Measurements from ENCODE around the gene FREM2. TPM values are rescaled to one million over a fixed set of nuclear protein-coding genes. Genes with fewer than 3 reads are reported as not detected.
A peak's percentile ranks its signal among the peaks of the same experiment; 100 is the strongest.

The FREM2 gene
- total and polyA plus RNA-seq, 2 of the 13 experiments (the other 11 are each of a cell fraction or from before 2014, with no cell fraction given) = not detected

DNA sequence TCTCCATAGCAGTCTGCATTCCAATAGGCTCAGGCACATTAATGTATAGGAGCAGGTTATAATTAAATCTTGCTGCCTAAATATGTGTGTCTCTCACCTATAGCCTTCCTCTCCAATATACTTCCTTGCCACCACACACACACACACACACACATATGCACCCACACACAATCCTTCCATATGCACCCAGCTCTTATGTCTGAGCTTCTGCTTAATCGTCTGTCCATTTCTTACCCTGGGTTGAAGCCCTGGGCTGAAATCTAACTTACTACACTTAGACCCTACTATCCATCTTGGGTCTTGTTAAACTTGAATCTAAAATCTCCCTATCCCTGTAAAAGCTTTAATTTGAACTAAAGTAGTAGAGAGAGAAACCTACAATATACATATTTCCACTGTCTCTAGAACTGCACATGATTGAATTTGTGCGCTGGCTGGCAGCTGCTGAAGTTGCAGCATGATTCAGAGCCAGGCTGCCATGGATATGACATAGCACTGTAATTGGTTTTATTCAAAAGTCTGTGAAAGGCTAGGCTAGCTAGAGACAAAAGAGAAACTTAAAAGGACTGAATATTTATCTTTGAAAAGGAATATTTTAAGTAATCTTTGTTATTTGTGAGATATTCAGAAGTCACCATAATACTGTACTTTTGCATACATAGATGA lies 25.7 kb upstream of the FREM2 start (continued):
- TF ChIP-seq MED8 (CRISPR knock-in tag; IDR thresholded peaks at IDR 0.05; ENCODE audit: insufficient replicate concordance) (no peak), ZSCAN20 (CRISPR knock-in tag; IDR thresholded peaks at IDR 0.05; ENCODE audit: borderline replicate concordance) (no peak), ZNF235 (CRISPR knock-in tag; IDR thresholded peaks at IDR 0.05; ENCODE audit: borderline replicate concordance) (no peak)

DNA sequence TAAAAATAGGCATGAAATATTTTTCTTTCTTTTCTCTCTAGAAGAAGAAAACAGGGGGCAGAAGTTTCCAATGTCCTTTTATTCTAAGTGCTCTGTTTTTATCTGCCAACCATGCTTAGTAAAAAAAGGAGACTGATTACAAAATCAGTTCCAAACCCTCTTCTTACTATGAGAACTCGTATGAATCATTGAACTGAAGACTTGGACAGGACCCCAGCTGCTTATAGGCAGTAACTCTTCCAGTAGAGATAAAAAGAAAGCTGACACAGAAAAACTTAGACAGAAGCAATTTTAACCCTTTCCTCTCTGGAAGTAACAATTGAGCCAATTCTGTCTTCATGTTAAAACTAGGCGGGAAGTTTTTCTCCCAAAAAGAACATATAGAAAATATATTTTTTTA lies 24.5 kb upstream of the FREM2 start:
- Histone ChIP-seq H3K9me3 (ENCODE audit: low read length) (no peaks in the 10 kb centered on the region), H3K4me1 (ENCODE audit: insufficient read depth, low read length) (no peaks in the 10 kb centered on the region), H3K27ac (ENCODE audit: extremely low read length, insufficient read depth, low read length) (no peak overlapping the region), H3K79me2 (ENCODE audit: insufficient read depth, low read length) (no peaks in the 10 kb centered on the region), H3K27me3 (ENCODE audit: control insufficient read depth in 1 of 2, insufficient read depth in 2 of 2, low read length in 2 of 2) (no peaks in the 10 kb centered on the region; a peak in 1 of 5 replicates), H4K20me1 (ENCODE audit: insufficient read depth, low read length) (no peaks in the 10 kb centered on the region), H2AFZ (ENCODE audit: low read length) (no peak overlapping the region), H3K4me3 (replicated peaks in 1 of 3; ENCODE audit: insufficient read depth in 1 of 3, low read depth in 2 of 3, low read length in 3 of 3) (no peak overlapping the region), H3K4me2 (ENCODE audit: low read depth, low read length) (no peak overlapping the region), H3K9ac (ENCODE audit: insufficient read depth, low read depth, low read length) (no peak overlapping the region), H3K36me3 (replicated peaks in 1 of 2; ENCODE audit: control insufficient read depth in 1 of 2, insufficient read depth in 2 of 2, low read length in 2 of 2) (no peaks in the 10 kb centered on the region)
- intact Hi-C loops (cut with micrococcal nuclease; ENCODE audit: unreplicated experiment) = no loop called here
- TF ChIP-seq TAF1 (CRISPR knock-in tag; IDR thresholded peaks at IDR 0.05) (no peak), ZNF652 (CRISPR knock-in tag; IDR thresholded peaks at IDR 0.05; ENCODE audit: borderline replicate concordance, low read depth) (0 out of 2 replicates have a peak, but pooled peaks have one; percentile 21)
- DNase-seq (ENCODE audit: low spot score) (no peak), FAIRE-seq (no peak), ATAC-seq (no peak)
- BruUV-seq (replicated peaks) = no TSS peak
- POLR2A ChIA-PET = no interaction called here
- 17% methylated on average over 2 of the region's 2 CpGs for WGBS (ENCODE audit: low lambda C conversion rate)
- in situ Hi-C loops (cut with HindIII; ENCODE audit: extremely low pct_ligation_motif_present, low pct_unique_long_range_greater_than_20kb) = no loop called here
- CTCF ChIA-PET (ENCODE audit: low intra/inter-chr PET ratio, low total read pairs) = no interaction called here

DNA sequence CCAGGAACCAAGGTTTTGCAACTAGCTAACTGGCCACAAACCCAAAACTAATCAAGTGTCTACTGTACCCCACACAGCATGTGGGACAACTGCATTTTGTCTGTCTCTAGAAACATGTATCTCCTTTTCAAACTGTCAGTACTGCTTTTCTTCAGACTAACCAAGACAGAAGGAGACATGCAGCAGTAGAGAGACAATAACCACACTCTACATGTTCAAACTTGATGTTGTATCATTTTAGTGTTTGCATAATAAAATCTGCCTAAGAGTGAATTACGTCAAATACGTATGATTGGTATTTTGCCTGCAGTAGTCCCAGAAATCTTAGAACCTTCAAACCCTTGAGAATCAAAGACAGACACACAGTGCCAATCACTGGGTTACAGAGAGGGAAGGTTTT lies 22.0 kb upstream of the FREM2 start:
- CTCF ChIA-PET (ENCODE audit: low intra/inter-chr PET ratio, low total read pairs) = no interaction called here
- ATAC-seq (no peak), DNase-seq (ENCODE audit: low spot score) (no peak), FAIRE-seq (no peak)
- in situ Hi-C loops (cut with HindIII; ENCODE audit: extremely low pct_ligation_motif_present, low pct_unique_long_range_greater_than_20kb) (no loop called here), intact Hi-C loops (cut with micrococcal nuclease; ENCODE audit: unreplicated experiment) (no loop called here)
- Histone ChIP-seq H3K9me3 (ENCODE audit: low read length) (no peaks in the 10 kb centered on the region), H3K4me3 (replicated peaks in 1 of 3; ENCODE audit: insufficient read depth in 1 of 3, low read depth in 2 of 3, low read length in 3 of 3) (no peak overlapping the region), H4K20me1 (ENCODE audit: insufficient read depth, low read length) (no peaks in the 10 kb centered on the region), H3K79me2 (ENCODE audit: insufficient read depth, low read length) (no peaks in the 10 kb centered on the region), H3K4me2 (ENCODE audit: low read depth, low read length) (no peak overlapping the region), H2AFZ (ENCODE audit: low read length) (no peak overlapping the region), H3K36me3 (replicated peaks in 1 of 2; ENCODE audit: control insufficient read depth in 1 of 2, insufficient read depth in 2 of 2, low read length in 2 of 2) (no peaks in the 10 kb centered on the region), H3K4me1 (ENCODE audit: insufficient read depth, low read length) (no peaks in the 10 kb centered on the region), H3K9ac (ENCODE audit: insufficient read depth, low read depth, low read length) (no peak overlapping the region), H3K27ac (ENCODE audit: extremely low read length, insufficient read depth, low read length) (no peak overlapping the region), H3K27me3 (ENCODE audit: control insufficient read depth in 1 of 2, insufficient read depth in 2 of 2, low read length in 2 of 2) (no peaks in the 10 kb centered on the region; a peak in 1 of 5 replicates)
- no TSS peak for BruUV-seq (replicated peaks)
- POLR2A ChIA-PET = no interaction called here
- 59% methylated on average over 2 of the region's 2 CpGs for WGBS (ENCODE audit: low lambda C conversion rate)
- TF ChIP-seq, protein P1, sequence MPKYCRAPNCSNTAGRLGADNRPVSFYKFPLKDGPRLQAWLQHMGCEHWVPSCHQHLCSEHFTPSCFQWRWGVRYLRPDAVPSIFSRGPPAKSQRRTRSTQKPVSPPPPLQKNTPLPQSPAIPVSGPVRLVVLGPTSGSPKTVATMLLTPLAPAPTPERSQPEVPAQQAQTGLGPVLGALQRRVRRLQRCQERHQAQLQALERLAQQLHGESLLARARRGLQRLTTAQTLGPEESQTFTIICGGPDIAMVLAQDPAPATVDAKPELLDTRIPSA (CRISPR knock-in tag; IDR thresholded peaks at IDR 0.05; ENCODE audit: borderline replicate concordance) = no peak
- TF ChIP-seq RFX3 (CRISPR knock-in tag; IDR thresholded peaks at IDR 0.05) = no peak
- TF ChIP-seq, protein P2, sequence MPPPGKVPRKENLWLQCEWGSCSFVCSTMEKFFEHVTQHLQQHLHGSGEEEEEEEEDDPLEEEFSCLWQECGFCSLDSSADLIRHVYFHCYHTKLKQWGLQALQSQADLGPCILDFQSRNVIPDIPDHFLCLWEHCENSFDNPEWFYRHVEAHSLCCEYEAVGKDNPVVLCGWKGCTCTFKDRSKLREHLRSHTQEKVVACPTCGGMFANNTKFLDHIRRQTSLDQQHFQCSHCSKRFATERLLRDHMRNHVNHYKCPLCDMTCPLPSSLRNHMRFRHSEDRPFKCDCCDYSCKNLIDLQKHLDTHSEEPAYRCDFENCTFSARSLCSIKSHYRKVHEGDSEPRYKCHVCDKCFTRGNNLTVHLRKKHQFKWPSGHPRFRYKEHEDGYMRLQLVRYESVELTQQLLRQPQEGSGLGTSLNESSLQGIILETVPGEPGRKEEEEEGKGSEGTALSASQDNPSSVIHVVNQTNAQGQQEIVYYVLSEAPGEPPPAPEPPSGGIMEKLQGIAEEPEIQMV (CRISPR knock-in tag; IDR thresholded peaks at IDR 0.05; ENCODE audit: low read depth) = no peak
- no peak for TF ChIP-seq IKZF1 (IDR thresholded peaks at IDR 0.05)
- TF ChIP-seq, protein P3, sequence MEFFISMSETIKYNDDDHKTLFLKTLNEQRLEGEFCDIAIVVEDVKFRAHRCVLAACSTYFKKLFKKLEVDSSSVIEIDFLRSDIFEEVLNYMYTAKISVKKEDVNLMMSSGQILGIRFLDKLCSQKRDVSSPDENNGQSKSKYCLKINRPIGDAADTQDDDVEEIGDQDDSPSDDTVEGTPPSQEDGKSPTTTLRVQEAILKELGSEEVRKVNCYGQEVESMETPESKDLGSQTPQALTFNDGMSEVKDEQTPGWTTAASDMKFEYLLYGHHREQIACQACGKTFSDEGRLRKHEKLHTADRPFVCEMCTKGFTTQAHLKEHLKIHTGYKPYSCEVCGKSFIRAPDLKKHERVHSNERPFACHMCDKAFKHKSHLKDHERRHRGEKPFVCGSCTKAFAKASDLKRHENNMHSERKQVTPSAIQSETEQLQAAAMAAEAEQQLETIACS (CRISPR knock-in tag; IDR thresholded peaks at IDR 0.05) = no peak
- TF ChIP-seq NFIB (CRISPR knock-in tag; IDR thresholded peaks at IDR 0.05; ENCODE audit: borderline replicate concordance) = no peak
- no peak for TF ChIP-seq ZBTB21 (CRISPR knock-in tag; IDR thresholded peaks at IDR 0.05)
- TF ChIP-seq, protein P4, sequence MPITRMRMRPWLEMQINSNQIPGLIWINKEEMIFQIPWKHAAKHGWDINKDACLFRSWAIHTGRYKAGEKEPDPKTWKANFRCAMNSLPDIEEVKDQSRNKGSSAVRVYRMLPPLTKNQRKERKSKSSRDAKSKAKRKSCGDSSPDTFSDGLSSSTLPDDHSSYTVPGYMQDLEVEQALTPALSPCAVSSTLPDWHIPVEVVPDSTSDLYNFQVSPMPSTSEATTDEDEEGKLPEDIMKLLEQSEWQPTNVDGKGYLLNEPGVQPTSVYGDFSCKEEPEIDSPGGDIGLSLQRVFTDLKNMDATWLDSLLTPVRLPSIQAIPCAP (CRISPR knock-in tag; IDR thresholded peaks at IDR 0.05; ENCODE audit: low read depth) = no peak
